HG02852 (cell line): ENCODE results near the gene BICDL2.
"Not testable (repeated sequence)": the region's sequence is repeated elsewhere in the genome, so short reads cannot be mapped to it uniquely, and the experiment has no call there.

ENCODE experiments used
- ATAC-seq: cut with Tn5 transposase; IDR thresholded peaks from one replicate; pipeline ENCODE4 v1.9.1; 2021; ENCODE audit warnings: mild to moderate bottlenecking, moderate library complexity; ENCODE audit not compliant: unreplicated experiment

Gene BICDL2

GRCh38 chr16:3036726-3037315 lies at the start of gene BICDL2:
Gene BICDL2, minus strand, starts transcription at chr16:3036944. Its CDS starts 1,448 bp downstream, at chr16:3035496.
- no peak for ATAC-seq

- ATAC-seq = no peak
These were observed 49.3 kb upstream of the BICDL2 start for GRCh38 chr16:3085868-3086595.

GRCh38 chr16:3084969-3085670 lies 48.4 kb upstream of the BICDL2 start:
- no peak for ATAC-seq

- ATAC-seq = no peak
These were observed 47.7 kb upstream of the BICDL2 start for GRCh38 chr16:3084491-3084890.

- not testable (repeated sequence) for ATAC-seq
These were observed 46.7 kb upstream of the BICDL2 start for GRCh38 chr16:3083408-3083807.

GRCh38 chr16:3081957-3082356 lies 45.2 kb upstream of the BICDL2 start:
- ATAC-seq = not testable (repeated sequence)

- ATAC-seq = no peak
These were observed 43.3 kb upstream of the BICDL2 start for GRCh38 chr16:3080024-3080423.

- ATAC-seq = no peak
These were observed 39.8 kb upstream of the BICDL2 start for GRCh38 chr16:3076577-3076976.

- ATAC-seq = not testable (repeated sequence)
These were observed 39.2 kb upstream of the BICDL2 start for GRCh38 chr16:3075946-3076345.

GRCh38 chr16:3075523-3075915 lies 38.8 kb upstream of the BICDL2 start:
- ATAC-seq = no peak

- ATAC-seq = peak; percentile 82
These were observed 38.2 kb upstream of the BICDL2 start for GRCh38 chr16:3074860-3075522.

GRCh38 chr16:3073448-3073847 lies 36.7 kb upstream of the BICDL2 start:
- no peak for ATAC-seq

- not testable (repeated sequence) for ATAC-seq
These were observed 36.0 kb upstream of the BICDL2 start for GRCh38 chr16:3072576-3073263.

- not testable (repeated sequence) for ATAC-seq
These were observed 35.4 kb upstream of the BICDL2 start for GRCh38 chr16:3072148-3072547.

GRCh38 chr16:3071655-3072054 lies 34.9 kb upstream of the BICDL2 start:
- no peak for ATAC-seq

GRCh38 chr16:3070608-3071111 lies 33.9 kb upstream of the BICDL2 start:
- ATAC-seq = no peak

GRCh38 chr16:3069146-3069545 lies 32.4 kb upstream of the BICDL2 start:
- ATAC-seq = not testable (repeated sequence)

GRCh38 chr16:3068487-3068886 lies 31.7 kb upstream of the BICDL2 start:
- no peak for ATAC-seq

- no peak for ATAC-seq
These were observed 29.6 kb upstream of the BICDL2 start for GRCh38 chr16:3066440-3066748.

GRCh38 chr16:3065742-3066439 lies 29.1 kb upstream of the BICDL2 start:
- ATAC-seq = no peak
